DMS153 treated with DMSO at 0.1 percent for 48 hours (cell line): ENCODE data around the gene CCNJ.
"Not testable (repeated sequence)": the region's sequence is repeated elsewhere in the genome, so short reads cannot be mapped to it uniquely, and the experiment has no call there.

Experiments
- DNase-seq: peaks from one replicate; lab custom pipeline; 2025; ENCODE audit not compliant: unreplicated experiment; lab: John Stamatoyannopoulos, UW

CCNJ gene, protein sequence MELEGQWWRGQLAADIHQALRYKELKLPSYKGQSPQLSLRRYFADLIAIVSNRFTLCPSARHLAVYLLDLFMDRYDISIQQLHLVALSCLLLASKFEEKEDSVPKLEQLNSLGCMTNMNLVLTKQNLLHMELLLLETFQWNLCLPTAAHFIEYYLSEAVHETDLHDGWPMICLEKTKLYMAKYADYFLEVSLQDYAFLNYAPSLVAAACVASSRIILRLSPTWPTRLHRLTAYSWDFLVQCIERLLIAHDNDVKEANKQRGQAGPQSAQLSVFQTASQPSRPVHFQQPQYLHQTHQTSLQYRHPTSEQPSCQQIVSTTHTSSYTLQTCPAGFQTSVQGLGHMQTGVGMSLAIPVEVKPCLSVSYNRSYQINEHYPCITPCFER

DNA sequence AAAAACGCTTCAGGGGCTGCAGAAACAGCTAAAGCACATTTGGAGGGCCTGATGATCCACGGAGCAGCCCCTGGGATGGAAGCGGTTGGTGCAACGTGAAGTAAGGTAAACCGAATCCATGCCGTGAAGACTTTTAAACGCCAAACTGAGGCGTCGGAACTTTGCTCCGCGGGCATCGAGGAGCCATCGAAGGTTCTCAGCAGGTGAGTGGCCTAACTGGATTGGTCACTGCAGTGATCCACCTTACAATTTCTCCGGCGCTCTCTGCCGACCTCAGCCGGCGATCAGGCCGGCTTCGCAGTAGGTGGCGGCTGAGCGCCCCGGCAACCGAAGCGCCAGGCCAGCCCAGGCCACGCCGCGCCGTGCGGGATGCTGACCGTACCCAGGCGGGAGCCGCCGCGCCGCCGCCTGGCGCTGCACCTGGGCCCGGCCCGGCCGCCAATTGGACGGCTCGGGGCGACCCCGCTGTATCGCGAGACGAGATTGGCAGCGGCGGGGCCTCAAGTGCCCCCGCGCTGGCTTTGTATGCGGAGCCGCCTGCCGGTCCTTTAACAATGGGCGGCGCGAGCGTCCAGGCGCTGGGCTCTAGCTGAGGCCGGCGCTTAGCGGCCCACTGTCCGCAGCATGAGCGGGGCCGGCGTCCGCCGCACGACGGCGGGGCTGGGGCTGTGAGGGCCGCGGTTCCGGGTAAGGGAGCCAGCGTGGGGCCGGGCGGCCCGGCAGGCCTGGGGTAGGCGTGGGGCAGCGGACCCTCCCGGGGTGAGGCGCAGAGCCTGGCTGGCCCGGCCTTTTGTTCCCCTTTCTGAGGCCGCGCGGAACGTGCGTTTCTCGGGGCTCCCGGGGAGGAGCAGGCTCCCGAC, at the start of gene CCNJ:
Gene CCNJ (plus strand): TSS at position 551 of the 860 bp plus-strand sequence. CDS start 811 bp downstream, outside the sequence.
- peak; percentile 77 for DNase-seq

DNA sequence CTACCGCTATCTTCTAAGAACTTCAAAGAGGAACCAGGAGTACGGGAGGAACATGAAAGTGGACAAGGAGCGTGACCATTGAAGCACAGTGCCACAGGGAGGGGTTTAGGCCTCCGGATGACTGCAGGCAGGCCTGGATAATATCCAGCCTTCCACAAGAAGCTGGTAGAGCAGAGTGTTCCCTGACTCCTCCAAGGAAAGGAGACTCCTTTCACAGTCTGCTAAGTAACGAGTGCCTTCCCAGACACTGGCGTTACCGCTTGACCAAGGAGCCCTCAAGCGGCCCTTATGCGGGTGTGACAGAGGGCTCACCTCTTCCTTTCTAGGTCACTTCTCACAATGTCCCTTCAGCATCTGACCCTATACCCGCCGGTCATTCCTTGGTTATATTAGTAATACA, 49.0 kb upstream of the CCNJ start:
- not testable (repeated sequence) for DNase-seq

DNA sequence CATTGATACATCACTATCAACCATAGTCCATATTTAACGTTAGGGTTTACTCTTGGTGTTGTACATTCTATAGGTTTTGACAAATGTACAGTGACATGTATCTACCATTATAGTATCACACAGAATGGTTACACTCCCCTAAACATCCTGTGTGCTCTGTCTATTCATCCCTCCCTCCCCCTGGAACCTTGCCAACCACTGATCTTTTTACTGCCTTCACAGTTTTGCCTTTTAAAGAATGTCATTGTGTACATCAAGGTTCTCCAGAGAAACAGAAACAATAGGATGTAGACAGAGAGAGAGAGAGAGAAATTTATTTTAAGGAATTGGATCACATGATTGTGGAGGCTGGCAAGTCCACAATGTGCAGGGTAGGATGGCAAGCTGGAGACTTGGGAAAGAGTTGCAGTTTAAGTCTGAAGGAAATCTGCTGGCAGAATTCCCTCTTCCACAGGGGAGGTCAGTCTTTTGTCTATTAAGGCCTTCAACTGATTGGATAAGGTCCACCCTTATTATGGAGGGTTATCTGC, 45.1 kb upstream of the CCNJ start:
- DNase-seq = no peak

DNA sequence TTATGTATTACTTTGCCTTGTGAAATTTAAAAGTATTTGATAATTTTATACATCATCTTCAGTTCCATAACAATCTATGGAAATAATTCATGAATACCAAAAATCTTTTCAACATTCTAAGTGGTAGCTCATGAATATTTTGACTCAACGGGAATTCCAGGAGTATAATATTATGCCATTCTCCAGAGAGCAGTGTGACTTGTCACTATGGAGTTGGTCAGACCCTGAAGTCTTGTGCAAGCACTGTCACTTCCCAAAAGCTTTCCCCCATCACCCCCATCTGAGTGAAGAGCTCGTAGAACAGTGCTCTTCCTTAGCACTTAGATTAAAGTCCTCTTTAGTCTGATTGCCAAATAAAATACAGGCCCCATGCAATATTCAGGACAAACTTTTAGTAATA, 29.4 kb upstream of the CCNJ start:
- DNase-seq = no peak

DNA sequence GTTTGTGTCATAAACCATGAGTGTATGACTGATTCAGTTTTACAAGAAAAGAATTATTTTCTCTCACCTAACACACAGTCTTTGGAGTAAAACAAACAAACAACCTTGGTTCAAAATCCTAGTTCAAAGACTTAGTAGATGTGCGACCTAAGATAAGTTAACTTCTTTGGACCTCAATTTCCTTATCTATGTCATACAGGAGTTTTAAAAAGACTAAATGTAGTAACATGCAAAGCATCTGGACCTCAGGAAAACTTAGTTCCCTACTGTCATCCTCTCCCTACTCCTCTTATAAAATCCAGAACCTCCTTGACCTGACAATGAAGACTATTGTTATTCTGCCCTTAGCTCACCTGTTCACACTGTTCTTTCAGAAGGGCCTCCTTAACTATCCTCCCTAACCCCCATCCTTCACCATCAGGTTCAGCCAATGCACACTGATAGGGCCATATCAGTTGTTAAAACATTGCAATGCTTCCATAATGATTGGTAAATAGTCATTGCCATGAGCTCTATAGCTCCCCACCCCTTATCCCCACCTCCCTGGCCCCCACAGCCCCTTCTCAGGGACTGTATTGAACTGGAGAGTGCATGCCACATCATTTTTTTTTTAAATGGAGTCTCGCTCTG, 28.8 kb upstream of the CCNJ start:
- no peak for DNase-seq

DNA sequence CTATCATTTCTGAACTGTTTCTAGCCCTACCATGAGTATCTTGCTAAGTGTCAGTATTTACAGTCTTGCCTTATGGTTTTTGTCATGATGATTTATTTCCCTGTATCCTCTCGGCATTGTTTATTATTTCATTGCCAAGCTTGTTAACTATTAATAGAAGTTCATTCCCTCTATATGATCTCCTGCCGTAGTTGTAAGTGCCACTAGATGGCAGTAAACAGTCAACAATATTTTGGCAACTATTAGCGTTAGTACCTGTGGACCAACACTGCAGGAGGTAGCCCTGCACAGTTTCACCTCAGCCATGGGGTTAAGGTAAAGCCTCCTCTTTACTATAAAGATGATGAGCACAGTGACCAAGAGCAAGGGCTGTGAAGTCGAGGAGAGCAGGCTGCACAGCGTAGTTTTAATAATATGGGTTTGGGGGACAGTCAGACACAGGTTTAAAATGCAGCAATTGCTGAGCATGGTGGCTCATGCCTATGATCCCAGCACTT, 26.1 kb upstream of the CCNJ start:
- DNase-seq = peak; percentile 52

DNA sequence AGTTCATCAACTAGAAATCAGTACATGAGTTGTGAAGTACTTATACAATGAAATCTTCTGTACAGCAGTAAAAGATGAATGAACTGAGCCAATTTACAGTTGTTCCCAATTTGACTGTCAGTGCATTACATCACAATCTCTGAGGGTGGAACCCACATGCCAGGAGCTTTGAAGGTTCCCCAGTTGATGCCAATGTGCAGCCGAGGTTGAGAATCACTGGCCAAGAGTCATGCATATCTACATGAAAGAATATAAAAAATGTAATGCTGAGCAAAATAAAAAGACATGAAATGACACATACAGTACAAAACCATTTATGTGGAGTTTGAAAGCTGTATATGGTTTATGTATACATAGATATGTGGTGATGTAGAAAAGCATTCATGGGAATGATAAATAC, 22.1 kb upstream of the CCNJ start:
- no peak for DNase-seq

DNA sequence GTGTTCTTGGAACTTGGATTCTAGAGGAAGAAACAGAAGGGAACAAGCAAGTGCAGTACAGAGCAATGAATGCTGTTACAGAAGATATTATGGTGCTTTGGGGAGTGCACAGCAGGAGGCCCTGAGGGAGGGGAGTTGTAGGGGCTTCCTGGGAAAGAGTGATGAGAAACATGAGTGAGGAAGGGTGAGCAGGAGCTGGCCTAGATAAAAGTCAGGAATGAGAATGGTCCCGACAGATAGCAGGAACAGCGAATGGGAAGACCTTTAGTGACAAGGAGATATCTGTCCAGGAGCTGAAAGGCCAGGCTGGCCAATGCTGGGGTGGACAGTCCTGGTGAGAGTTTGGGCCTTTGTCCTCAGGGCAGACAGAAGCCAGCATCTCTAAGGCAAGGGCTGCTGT, 20.6 kb upstream of the CCNJ start:
- DNase-seq = no peak

DNA sequence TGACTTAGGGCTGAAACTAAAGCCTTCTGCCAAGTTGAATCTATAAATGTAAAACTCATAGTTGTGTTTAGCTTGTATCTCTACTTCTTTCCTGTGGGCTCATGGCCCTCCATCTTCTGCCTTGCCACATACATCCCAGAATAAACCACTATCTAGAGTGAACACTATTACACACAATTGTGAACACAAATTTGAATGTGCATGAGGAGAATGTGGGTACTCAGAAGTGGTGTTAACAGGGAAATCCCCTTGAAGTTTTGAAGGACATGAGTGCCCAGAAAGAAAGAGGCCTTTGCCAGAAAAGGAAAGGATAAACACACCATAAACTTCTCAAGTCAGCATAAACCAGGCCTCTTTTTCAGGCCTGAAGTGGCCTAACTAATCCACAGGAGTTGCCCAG, 20.2 kb upstream of the CCNJ start:
- no peak for DNase-seq

DNA sequence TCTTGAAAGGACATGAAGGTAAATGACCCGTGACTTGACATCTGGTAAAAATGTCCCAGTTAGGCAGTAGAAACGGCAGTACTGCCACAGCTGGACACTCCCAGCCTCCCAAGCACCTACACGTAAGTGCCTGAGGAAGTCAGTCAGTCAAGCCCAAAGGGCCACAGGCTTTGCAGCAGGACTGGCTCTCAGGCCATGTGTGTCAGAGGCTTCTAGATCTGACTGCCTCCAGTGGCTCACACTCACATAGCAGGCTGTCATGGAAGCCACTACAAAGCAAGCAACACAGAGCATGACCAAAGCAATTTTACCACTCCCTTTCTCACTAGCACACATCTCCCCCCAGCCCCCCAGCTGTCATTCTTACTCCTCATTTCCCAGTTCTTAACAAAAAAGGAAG, 17.8 kb upstream of the CCNJ start:
- DNase-seq = no peak

DNA sequence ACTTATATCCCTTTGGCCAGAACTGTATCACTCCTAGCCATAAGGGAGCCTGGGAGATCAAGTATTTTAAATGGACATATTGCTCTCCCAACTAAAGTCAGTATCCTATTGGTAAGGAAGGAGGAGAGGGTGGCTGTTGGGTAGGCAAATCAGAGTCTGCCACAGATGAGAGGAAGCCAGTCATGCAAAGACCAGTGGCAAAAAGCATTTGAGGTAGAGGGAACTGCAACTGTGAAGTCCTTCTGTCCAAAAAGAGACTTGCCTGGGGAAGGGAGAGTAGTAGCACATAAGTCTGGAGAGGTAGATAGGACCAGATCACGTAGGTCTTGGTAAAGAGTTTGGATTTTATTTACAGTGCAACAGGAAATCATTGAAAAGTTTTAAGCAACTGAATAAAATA, 8.8 kb upstream of the CCNJ start:
- no peak for DNase-seq

DNA sequence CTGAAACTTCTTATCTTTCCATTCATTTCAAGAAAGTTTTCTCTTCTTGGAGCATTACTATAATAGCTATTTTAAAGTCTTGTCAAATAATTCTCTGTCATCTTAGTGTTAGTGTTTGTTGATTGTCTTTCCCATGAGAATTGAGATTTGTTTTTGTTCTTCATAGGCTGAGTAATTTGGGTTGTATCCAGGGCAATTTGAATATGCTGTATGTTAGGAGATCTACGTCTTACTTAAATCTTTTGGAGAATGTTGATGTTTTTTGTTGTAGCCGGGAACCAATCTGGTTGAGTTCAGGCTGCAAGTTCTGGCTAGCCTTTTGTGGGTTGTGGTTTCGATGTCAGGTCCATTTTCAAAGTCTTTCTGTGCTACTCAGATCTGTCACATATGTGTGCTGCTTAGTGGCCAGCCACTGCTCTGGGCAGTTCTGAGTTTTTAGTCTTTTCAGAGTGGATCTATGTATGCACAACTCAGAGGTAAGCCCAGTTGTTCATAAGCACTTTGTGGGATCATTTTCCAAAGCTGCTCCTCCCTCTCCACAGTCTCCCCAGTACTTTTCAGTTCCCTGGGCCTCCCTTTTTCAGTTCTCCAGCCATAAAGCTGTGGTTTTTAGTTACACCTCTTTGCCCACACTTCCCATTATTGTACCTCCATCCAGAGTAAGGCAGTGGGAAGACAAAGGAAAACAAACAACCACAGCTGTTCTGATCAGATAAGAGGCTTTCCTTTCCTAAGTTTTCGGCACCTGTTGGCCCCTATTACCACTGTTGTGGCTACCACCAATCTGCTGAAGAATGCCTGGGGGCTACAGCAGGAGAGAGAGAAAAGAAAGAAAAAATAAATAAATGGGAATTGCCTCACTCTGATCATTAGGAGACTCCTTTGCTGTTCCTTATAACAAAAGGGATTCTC, 4.7 kb upstream of the CCNJ start:
- DNase-seq = no peak

DNA sequence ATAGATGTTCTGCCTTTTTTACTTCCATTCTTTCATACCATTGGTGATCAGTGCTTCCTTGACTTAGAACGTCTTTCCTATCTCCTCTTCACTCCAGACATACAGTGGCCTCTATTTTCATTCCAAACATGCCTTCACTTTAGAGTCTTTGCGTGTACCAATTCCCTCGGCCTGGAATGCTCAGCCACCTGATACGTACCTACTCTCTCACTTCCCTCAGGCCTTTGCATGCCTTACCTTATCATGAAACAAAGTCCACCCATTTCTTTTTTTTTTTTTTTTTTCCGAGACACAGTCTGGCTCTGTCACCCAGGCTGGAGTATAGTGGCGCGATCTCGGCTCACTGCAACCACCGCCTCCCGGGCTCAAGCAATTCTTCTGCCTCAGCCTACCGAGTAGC, 2.2 kb upstream of the CCNJ start:
- no peak for DNase-seq

DNA sequence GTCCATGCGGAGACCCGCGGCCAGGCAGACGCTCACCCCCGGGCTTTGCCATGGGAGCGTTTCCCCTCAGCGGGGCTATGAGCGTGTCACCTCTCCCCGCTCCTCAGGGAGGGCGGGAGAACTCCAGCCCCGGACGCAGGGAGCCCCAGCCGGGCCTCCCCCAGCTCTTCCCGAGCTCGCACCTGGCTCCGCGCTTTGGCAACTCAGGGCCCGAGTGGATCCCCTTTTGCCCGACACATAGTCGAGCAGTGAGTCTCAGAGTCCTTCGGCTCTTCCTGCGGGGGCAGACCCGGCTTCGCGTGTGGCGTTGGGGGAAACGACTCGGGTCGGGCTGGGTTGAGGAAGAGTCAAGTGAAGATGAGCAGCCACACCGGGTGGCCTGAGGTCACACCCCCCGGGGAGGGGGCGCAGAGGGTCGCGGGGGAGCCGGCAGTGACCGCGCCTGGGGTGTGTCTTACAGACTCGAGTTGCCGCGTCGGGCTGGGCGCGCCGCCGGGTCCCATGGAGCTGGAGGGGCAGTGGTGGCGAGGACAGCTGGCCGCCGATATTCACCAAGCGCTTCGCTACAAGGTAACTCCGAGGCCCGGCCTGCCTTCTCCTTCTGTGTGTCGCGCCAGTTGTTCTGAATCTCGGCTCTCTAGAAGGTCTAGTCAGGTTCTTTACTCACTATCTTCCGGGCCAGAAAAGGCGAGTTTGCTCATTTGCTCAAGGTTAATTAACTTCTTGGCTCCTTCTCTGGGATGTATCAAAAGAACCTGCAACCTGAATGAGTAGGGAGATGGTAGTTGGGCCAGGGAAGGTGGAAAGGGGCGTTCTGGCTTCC, 721 bp downstream of the CCNJ start:
- peak; percentile 47 for DNase-seq

DNA sequence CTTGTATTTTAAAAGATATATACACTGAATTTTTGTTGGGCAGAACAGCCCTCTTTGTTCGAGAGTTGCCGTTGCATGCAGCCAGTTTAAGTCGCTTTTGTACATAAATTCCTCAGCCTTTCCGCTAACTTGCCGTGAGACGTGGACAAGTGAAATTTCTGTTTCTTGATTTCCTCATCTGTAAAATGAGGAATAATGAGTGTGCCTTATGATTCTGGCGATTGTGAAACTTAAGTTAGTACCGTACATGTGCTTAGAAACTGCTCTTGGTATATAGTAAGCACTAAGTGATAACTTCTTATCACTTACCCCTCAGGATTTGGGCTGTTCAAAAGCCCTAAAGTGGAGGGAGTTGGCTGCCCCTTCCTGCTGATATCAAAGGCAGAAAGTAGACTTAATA, 1.4 kb downstream of the CCNJ start:
- no peak for DNase-seq

DNA sequence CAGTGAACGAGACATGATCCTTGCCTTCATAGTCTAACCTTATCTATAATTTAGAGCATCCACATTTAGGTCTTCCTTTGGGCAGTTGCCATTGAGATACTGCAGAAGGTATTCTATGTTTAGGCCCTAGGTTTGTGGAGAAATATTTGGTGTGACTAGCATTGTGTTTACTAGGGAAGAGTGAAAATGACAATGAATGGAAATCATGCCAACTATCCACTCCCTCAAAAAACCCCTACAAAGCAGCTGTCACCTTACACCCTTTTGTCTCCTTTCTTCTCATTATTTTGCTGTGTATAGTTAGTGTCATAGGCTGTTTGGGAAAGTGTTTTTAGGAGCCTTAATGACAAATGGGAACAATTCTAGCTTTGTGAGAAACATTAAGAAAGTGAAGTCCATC, 3.2 kb downstream of the CCNJ start:
- no peak for DNase-seq

DNA sequence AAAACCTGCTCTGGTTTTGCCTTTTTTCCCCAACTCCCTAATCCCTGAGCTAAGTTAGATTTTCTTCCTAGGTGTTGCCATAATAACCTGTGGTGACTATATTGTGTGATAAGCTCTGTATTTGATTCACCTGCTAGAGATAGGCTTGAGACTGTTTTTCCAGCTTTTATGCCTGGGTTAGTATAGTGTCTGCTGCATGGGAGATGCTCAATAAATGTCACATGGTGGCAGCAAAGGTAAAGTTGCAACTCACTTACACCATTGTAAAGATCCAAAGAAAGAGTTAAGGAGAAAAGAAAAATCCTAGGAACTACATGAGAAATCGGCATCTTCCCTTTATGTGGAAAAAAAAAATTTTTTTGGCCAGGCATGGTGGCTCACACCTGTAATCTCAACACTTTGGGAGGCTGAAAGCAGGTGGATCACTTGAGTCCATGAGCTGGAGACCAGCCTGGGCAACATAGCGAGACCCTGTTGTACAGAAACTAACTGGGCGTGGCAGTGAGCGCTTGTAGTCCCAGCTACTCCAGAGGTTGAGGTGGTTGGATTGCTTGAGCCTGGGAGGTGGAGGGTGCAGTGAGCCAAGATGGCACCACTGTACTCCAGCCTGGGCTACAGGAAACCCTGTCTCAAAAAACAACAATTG, 3.7 kb downstream of the CCNJ start:
- DNase-seq = no peak

DNA sequence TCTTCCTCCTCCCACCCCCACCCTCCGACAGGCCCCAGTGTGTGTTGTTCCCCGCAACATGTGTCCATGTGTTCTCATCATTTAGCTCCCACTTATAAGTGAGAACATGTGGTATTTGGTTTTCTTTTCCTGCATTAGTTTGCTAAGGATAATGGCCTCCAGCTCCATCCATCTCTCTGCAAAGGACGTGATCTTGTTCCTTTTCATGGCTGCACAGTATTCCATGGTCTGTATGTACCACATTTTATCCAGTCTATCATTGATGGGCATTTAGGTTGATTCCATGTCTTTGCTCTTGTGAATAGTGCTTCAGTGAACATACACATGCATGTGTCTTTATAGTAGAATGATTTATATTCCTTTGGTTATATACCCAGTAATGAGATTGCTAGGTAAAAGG, 4.5 kb downstream of the CCNJ start:
- not testable (repeated sequence) for DNase-seq

DNA sequence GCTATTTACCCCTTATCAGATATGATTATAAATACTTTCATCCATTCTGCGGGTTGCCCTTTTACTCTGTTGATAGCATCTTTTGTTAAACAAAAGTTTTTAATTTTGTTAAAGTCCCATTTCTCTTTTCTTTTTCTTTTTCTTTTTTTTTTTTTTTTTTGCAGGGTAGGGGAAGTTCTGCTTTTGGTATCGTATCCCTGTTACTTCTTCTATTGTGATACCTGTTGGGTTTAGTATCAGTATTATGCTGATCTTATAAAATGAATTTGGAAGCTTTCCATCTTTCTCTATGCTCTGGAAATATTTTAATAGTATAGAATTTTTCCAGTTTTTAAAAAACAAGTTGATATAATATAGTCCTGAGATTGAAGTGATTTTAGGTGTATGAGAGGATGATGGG, 6.0 kb downstream of the CCNJ start:
- no peak for DNase-seq
